Measurements from ENCODE around the gene DOHH. TPM values are rescaled to one million over a fixed set of nuclear protein-coding genes. Genes with fewer than 3 reads are reported as not detected.

DOHH gene
- total and polyA plus RNA-seq, 2 donors (not counting 3 experiments of a cell fraction or from before 2014, with no cell fraction given) = 8.7 to 15.2 TPM

DNA sequence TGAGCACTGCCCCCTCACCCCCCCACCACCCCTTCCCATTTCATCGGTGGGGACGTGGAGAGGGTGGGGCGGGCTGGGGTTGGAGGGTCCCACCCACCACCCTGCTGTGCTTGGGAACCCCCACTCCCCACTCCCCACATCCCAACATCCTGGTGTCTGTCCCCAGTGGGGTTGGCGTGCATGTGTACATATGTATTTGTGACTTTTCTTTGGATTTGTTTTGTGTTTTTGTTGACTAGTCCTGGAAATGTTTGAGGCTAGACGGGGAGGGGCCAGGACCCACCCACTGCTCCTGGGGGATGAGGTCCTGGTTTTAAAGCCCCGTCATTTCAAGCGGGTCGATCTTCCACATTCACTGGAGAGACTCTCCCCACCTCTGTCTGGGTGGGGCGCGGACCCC lies 35.5 kb upstream of the DOHH start:
- POLR2A ChIA-PET = no interaction called here
- TF ChIP-seq MYC (IDR thresholded peaks at IDR 0.05; ENCODE audit: low read depth, low read length) (no peak), JUN (IDR thresholded peaks at IDR 0.05; ENCODE audit: borderline replicate concordance, insufficient read depth, insufficient read length, low read depth) (no peak), GATA2 (IDR thresholded peaks at IDR 0.05; ENCODE audit: insufficient read depth, insufficient read length, low read depth, low read length) (no peak), POLR2AphosphoS5 (IDR thresholded peaks at IDR 0.05; ENCODE audit: insufficient read depth, low read depth, low read length) (no peak)
- dilution Hi-C loops (cut with MboI; ENCODE audit: extremely low pct_ligation_motif_present, low sequenced_read_pairs) = no loop called here

GRCh38 chr19:3535563-3535965 lies 35.1 kb upstream of the DOHH start:
- Histone ChIP-seq H3K79me2 (ENCODE audit: control insufficient read depth, insufficient read depth, low read length) (no peaks in the 10 kb centered on the region), H3K9ac (replicated peaks; ENCODE audit: extremely low read depth, insufficient read depth, low read length) (no peak overlapping the region), H3K4me1 (ENCODE audit: control insufficient read depth, extremely low read depth, insufficient read depth, low read length) (no peaks in the 10 kb centered on the region), H3K36me3 (ENCODE audit: control insufficient read depth in 2 of 2, extremely low read depth in 1 of 2, insufficient read depth in 2 of 2, low read length in 2 of 2) (peaks cover 9 to 44% of the 10 kb centered on the region in 2 experiments), H2AFZ (ENCODE audit: low read depth, low read length) (no peak overlapping the region), H3K9me1 (replicated peaks; ENCODE audit: control insufficient read depth, extremely low read depth, insufficient read depth, low read length) (no peaks in the 10 kb centered on the region), H4K20me1 (replicated peaks; ENCODE audit: control insufficient read depth, extremely low read depth, insufficient read depth, low read length) (no peaks in the 10 kb centered on the region), H3K9me3 (replicated peaks; ENCODE audit: control insufficient read depth, insufficient read depth, low read length) (no peaks in the 10 kb centered on the region), H3K27ac (ENCODE audit: insufficient read depth, low read depth, low read length) (no peak overlapping the region), H3K4me3 (replicated peaks in 1 of 3; ENCODE audit: insufficient read depth in 1 of 3, low read depth in 1 of 3, low read length in 3 of 3) (no peak overlapping the region), H3K27me3 (ENCODE audit: control insufficient read depth in 2 of 2, insufficient read depth in 2 of 2, low read length in 2 of 2) (no peaks in the 10 kb centered on the region), H3K4me2 (ENCODE audit: insufficient read depth, low read length) (no peak overlapping the region)
- ChIA-PET POLR2A (no interaction called here), CTCF (no interaction called here)
- no TSS peak for BruUV-seq (replicated peaks)
- intact Hi-C loops (cut with micrococcal nuclease) = no loop called here
- DNase-seq (ENCODE audit: low read depth, low spot score) = no peak
- TF ChIP-seq, protein P1, sequence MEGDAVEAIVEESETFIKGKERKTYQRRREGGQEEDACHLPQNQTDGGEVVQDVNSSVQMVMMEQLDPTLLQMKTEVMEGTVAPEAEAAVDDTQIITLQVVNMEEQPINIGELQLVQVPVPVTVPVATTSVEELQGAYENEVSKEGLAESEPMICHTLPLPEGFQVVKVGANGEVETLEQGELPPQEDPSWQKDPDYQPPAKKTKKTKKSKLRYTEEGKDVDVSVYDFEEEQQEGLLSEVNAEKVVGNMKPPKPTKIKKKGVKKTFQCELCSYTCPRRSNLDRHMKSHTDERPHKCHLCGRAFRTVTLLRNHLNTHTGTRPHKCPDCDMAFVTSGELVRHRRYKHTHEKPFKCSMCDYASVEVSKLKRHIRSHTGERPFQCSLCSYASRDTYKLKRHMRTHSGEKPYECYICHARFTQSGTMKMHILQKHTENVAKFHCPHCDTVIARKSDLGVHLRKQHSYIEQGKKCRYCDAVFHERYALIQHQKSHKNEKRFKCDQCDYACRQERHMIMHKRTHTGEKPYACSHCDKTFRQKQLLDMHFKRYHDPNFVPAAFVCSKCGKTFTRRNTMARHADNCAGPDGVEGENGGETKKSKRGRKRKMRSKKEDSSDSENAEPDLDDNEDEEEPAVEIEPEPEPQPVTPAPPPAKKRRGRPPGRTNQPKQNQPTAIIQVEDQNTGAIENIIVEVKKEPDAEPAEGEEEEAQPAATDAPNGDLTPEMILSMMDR (IDR thresholded peaks at IDR 0.05; ENCODE audit: extremely low read depth in 1 of 2, insufficient read depth in 1 of 2, low read depth in 1 of 2, low read length in 2 of 2) = no peak
- TF ChIP-seq MAX (IDR thresholded peaks at IDR 0.05; ENCODE audit: insufficient read depth, insufficient read length) (no peak), GATA2 (IDR thresholded peaks at IDR 0.05; ENCODE audit: insufficient read depth, insufficient read length, low read depth, low read length) (no peak)
- dilution Hi-C loops (cut with MboI; ENCODE audit: extremely low pct_ligation_motif_present, low sequenced_read_pairs) = no loop called here
- no peak for FAIRE-seq

More for the DNA sequence above, 35.5 kb upstream of the DOHH start:
- Histone ChIP-seq H3K9me1 (replicated peaks; ENCODE audit: control insufficient read depth, extremely low read depth, insufficient read depth, low read length) (no peaks in the 10 kb centered on the region), H3K4me3 (replicated peaks in 1 of 3; ENCODE audit: insufficient read depth in 1 of 3, low read depth in 1 of 3, low read length in 3 of 3) (no peak overlapping the region), H3K4me1 (ENCODE audit: control insufficient read depth, extremely low read depth, insufficient read depth, low read length) (no peaks in the 10 kb centered on the region), H3K27me3 (ENCODE audit: control insufficient read depth in 2 of 2, insufficient read depth in 2 of 2, low read length in 2 of 2) (no peaks in the 10 kb centered on the region), H2AFZ (ENCODE audit: low read depth, low read length) (no peak overlapping the region), H3K27ac (ENCODE audit: insufficient read depth, low read depth, low read length) (no peak overlapping the region), H4K20me1 (replicated peaks; ENCODE audit: control insufficient read depth, extremely low read depth, insufficient read depth, low read length) (no peaks in the 10 kb centered on the region), H3K9ac (replicated peaks; ENCODE audit: extremely low read depth, insufficient read depth, low read length) (no peak overlapping the region), H3K79me2 (ENCODE audit: control insufficient read depth, insufficient read depth, low read length) (no peaks in the 10 kb centered on the region), H3K4me2 (ENCODE audit: insufficient read depth, low read length) (no peak overlapping the region), H3K9me3 (replicated peaks; ENCODE audit: control insufficient read depth, insufficient read depth, low read length) (no peaks in the 10 kb centered on the region), H3K36me3 (ENCODE audit: control insufficient read depth in 2 of 2, extremely low read depth in 1 of 2, insufficient read depth in 2 of 2, low read length in 2 of 2) (peaks cover 9 to 41% of the 10 kb centered on the region in 2 experiments)
- intact Hi-C loops (cut with micrococcal nuclease) = no loop called here
- CTCF ChIA-PET = interaction anchor here (1.3 kb wide), 1 partner anchor 10 kb away, joined by 4 read pairs; no protein-coding TSS in a partner anchor
- FAIRE-seq (no peak), DNase-seq (ENCODE audit: low read depth, low spot score) (no peak)
- BruUV-seq (replicated peaks) = no TSS peak

Measured in endothelial cell of umbilical vein (primary cell).